IMR-90 (cell line): ENCODE results near the gene MGAT5B.

Experiments used
- BHLHE40 ChIP-seq: fragments of 150-350 bp; IDR thresholded peaks from 2 replicates; pipeline ENCODE4 v1.6.1; 2016; ENCODE audit warnings: mild to moderate bottlenecking, low read depth, low read length
- CEBPB ChIP-seq: IDR thresholded peaks from 2 replicates; pipeline ENCODE4 v1.6.1; 2012; ENCODE audit warnings: low read depth, low read length, improper control_type of control experiment
- CHD1 ChIP-seq: IDR thresholded peaks from 2 replicates; pipeline ENCODE4 v1.6.1; 2012; ENCODE audit warnings: low read depth, low read length, improper control_type of control experiment
- CTCF ChIP-seq: conservative IDR thresholded peaks from 2 replicates; pipeline ENCODE4 v1.5.1; 2012; ENCODE audit warnings: mild to moderate bottlenecking, low read depth, low read length, improper control_type of control experiment
- MAZ ChIP-seq: IDR thresholded peaks from 2 replicates; pipeline ENCODE4 v1.6.1; 2012; ENCODE audit warnings: low read depth, mild to moderate bottlenecking, low read length, improper control_type of control experiment, moderate library complexity, borderline replicate concordance
- POLR2A ChIP-seq: IDR thresholded peaks from 2 replicates; pipeline ENCODE4 v1.6.1; 2012; ENCODE audit warnings: mild to moderate bottlenecking, low read depth, low read length
- RFX5 ChIP-seq: IDR thresholded peaks from 2 replicates; pipeline ENCODE4 v1.8.0; 2012; ENCODE audit warnings: low read depth, mild to moderate bottlenecking, low read length, moderate library complexity
- USF2 ChIP-seq: fragments of 150-350 bp; IDR thresholded peaks from 2 replicates; pipeline ENCODE4 v1.6.1; 2017; ENCODE audit warnings: mild to moderate bottlenecking, antibody characterized with exemption, low read length, low read depth

GRCh38 chr17:76881408-76881807 lies 13.2 kb downstream of the MGAT5B start:
- no peak for TF ChIP-seq CTCF
- no peak for TF ChIP-seq BHLHE40
- no peak for TF ChIP-seq USF2
- no peak for TF ChIP-seq RFX5
- TF ChIP-seq MAZ: no peak
- TF ChIP-seq POLR2A: no peak
- TF ChIP-seq CHD1: no peak
- no peak for TF ChIP-seq CEBPB
